Stomach (tissue), 4 donors: ENCODE results near the gene C9orf72.

Source experiments
- CTCF ChIP-seq, 7 experiments: fragments of 450-650 bp in 4 of 7; fragments of 200-600 bp in 3 of 7; sonication (generic) in 3 of 7; IDR thresholded peaks; one replicate each; pipeline ENCODE4 v1.5.1; 2016 to 2019; ENCODE audit warnings: antibody characterized with exemption in 7 of 7, control low read depth in 2 of 7, mild to moderate bottlenecking in 1 of 7
- EP300 ChIP-seq: sonication (generic); formaldehyde crosslinking; IDR thresholded peaks from one replicate; pipeline ENCODE4 v1.6.1; 2017; ENCODE audit warnings: antibody characterized with exemption

- TF ChIP-seq CTCF (IDR thresholded peaks at IDR 0.05) (peak in 5 of 7 experiments; percentile 71 to 98 (median 98)), EP300 (no peak)
Measured at GRCh38 chr9:27529316-27530278, 43.7 kb downstream of the C9orf72 start, which contains the start of gene MOB3B.
